ENCODE data around the gene MIPEP. TPM values are rescaled to one million over a fixed set of nuclear protein-coding genes. Genes with fewer than 3 reads are reported as not detected.

The MIPEP gene
- total and polyA plus RNA-seq, 10 of the 15 experiments (the other 5 are each of a cell fraction or from before 2014, with no cell fraction given): 15.6 to 56.2 (median 29.8) TPM

- TF ChIP-seq CEBPZ (IDR thresholded peaks at IDR 0.05; ENCODE audit: low read depth, low read length) (no peak), SP1 (IDR thresholded peaks at IDR 0.05; ENCODE audit: low read depth, low read length) (no peak), MEF2A (IDR thresholded peaks at IDR 0.05; ENCODE audit: insufficient read depth, low read depth, low read length) (0 out of 2 replicates have a peak, but pooled peaks have one; percentile 26), BCLAF1 (IDR thresholded peaks at IDR 0.05) (no peak), SIN3A (IDR thresholded peaks at IDR 0.05; ENCODE audit: low read depth, low read length) (no peak), ETV6 (conservative IDR thresholded peaks at IDR 0.05 in 1 of 2, IDR thresholded peaks at IDR 0.05 in 1 of 2; ENCODE audit: borderline replicate concordance in 1 of 2, low read depth in 1 of 2) (peak in 1 of 2 experiments; percentile 28; a peak in 1 of 4 replicates), RELB (IDR thresholded peaks at IDR 0.05; ENCODE audit: low read depth) (peak; percentile 27; the same call in 1 of the 2 replicates), STAT1 (conservative IDR thresholded peaks at IDR 0.05) (no peak), ZNF622 (IDR thresholded peaks at IDR 0.05) (no peak), RAD51 (IDR thresholded peaks at IDR 0.05) (no peak; the same call in 1 of the 2 replicates), ZNF592 (IDR thresholded peaks at IDR 0.05) (no peak), ASH2L (IDR thresholded peaks at IDR 0.05; ENCODE audit: borderline replicate concordance, low read depth) (no peak)
Observed at GRCh38 chr13:23776698-23777574, 112.3 kb downstream of the MIPEP start (continued).

All from GM12878 (cell line).